HG03565 (cell line): Measurements from ENCODE around the gene ADCK2.
"Not testable (repeated sequence)": the region's sequence is repeated elsewhere in the genome, so short reads cannot be mapped to it uniquely, and the experiment has no call there.

Source experiments
- ATAC-seq: cut with Tn5 transposase; IDR thresholded peaks from one replicate; pipeline ENCODE4 v1.9.1; 2021; ENCODE audit warnings: mild to moderate bottlenecking, moderate library complexity; ENCODE audit not compliant: unreplicated experiment

The ADCK2 gene

DNA sequence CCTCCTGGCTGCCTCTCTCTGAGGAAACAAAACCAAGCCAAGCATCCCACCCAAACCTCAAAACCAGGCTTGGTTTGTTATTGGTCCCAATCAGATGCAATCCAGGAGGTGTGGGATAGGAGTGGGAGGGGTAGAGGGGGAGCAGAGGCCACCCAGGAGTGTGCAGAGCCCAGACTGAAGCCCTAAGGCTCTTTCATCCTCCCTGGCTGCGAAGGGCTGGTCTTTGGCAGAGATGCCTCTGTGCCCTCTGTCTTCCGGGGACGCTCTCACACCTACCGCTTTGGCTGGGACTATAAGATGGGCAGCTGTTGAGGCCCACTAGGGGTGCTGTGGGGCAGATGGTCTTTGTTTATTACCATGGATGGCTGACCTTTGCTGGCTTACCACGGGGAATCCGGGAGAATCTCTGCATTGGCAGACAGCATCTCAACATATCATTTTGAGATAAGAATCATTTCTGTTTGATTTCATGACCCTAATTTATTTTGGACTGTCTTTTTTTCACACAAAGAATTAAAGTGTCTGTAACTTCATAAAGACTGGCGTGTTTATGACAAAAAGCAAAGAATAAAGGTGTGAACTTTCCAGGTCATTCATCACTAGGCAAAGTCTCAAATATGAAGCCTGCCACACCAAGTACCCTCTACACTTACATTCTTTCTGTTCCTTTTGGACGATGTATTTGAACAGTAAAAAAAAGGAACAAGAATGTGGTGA lies 25.7 kb upstream of the ADCK2 start:
- ATAC-seq = peak; percentile 51

GRCh38 chr7:140649556-140650205 lies 23.1 kb upstream of the ADCK2 start:
- ATAC-seq = no peak

GRCh38 chr7:140650367-140650766 lies 22.4 kb upstream of the ADCK2 start:
- ATAC-seq = no peak

DNA sequence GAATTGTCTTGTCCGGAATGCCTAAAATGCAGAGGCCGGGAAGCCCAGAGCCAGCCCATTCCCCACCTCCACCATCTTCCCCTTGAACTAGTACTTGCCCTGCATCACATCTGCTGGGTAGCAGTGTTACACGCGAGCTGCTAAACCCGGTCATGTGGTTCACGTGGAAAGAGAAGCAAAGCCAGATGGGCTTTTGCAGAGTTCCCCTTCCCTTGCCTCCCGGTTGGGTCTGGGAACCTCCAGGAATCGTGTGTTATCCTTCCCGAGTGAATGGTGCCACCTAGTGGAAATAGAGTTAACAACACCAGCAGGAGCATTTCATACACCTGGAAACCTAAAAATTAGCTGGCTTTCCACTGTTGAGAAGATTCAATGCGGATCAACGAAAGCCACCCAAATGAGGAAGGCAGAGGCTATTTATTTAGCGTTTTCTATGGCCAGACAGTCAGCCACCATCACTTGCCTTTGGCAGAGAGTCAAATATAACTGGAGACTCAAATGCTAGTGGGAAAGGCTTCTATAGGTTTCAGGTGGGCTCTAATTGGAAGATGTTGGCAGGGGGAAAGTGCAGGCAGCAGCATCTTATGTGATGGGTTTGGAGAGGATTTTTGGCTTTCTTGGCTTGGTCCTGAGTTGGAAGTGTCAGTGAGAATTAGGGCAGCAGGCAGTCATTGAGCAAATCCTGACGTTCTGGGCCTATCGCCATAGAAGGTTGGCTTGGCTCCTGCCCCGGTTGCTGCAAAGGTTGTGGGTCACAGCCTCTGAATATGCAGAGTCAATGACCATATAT lies 19.2 kb upstream of the ADCK2 start:
- ATAC-seq = no peak

- no peak for ATAC-seq
These were observed 18.7 kb upstream of the ADCK2 start for GRCh38 chr7:140654109-140654387.

GRCh38 chr7:140654661-140655060 lies 18.1 kb upstream of the ADCK2 start:
- ATAC-seq = no peak

DNA sequence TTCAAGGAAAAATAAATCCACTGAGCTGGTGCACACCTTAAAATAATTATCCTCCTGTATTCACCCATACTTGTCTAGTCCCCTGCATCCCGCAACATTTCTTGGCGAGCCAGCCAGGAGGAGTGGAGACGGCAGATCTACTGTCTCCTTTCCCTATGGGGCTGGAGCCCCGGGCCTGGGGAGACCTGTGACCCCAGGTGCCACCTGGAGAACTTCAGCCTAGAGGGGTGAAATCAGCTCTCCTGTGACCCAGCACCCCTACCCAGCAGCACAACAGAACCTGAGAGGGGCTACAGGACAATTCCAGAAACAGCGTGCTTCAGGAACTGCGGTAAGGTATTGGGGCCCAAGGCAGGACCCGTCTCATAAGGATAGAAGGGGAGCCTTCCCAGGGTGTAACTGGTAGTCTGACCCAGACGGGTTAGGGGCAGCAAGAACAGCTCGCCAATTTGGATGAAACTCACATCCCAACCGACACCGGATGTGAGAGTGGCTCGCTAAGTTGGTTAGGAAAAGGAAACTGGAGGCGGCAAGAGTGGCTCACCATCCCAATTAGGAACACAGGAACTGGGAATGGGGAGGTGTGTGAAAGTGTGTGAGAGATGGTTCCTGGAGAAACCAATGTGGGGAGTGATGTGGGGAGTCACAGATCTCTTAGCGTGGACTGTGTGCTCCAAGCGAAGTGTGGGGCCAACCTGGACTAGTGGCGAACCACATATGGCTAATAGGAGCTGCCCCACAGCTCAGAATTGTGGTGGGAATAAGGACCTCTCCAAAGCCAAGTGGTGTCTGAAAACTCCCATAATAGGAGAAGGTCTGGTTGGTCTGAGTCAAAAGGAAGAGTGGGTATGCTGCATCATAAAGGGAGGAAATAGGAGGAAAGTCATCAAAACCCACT lies 17.0 kb upstream of the ADCK2 start:
- no peak for ATAC-seq

- peak; percentile 89 for ATAC-seq
These were observed 15.9 kb upstream of the ADCK2 start for GRCh38 chr7:140656548-140657515.

DNA sequence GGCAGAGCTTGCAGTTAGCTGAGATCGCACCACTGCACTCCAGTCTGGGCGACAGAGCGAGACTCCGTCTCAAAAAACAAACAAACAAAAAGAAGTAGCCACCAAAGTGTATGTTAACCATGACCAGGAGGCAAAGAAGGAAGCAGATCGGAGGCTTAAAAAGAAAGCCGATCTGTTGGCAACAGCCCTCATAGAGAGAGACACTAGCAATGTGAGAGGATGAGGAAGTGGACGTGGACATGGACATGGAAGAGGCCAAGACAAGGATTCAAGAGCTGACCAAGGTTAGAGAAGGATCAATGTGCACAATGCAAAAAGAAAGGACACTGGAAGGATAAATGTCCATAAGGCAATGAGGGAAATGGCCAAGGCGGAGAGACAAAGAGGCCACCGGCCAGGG lies 14.9 kb upstream of the ADCK2 start:
- no peak for ATAC-seq

- ATAC-seq = no peak
These were observed 12.9 kb upstream of the ADCK2 start for GRCh38 chr7:140659856-140660255.

- no peak for ATAC-seq
These were observed 11.6 kb upstream of the ADCK2 start for GRCh38 chr7:140661124-140661523.

GRCh38 chr7:140662938-140663337 lies 9.8 kb upstream of the ADCK2 start:
- ATAC-seq = not testable (repeated sequence)

- ATAC-seq = no peak
These were observed 5.3 kb upstream of the ADCK2 start for GRCh38 chr7:140667476-140667875.

DNA sequence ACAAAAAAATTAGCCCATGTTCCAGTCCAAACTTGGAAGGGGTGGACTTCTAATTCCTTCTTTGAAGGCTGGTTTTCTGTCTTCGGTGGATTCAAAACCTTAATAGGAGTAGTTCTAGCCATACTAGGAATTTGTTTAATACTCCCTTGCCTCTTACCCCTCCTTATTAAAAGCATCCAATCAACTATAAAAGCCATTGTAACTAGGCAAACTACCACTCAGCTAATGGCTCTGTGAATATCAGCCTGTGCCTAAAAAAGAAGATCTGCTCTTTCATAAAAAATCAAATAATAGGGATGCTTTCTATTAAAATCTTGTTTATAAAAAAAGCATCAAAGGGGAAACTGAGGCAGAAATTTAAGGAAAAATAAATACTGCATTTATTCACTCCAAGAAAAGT lies 4.1 kb upstream of the ADCK2 start:
- no peak for ATAC-seq

DNA sequence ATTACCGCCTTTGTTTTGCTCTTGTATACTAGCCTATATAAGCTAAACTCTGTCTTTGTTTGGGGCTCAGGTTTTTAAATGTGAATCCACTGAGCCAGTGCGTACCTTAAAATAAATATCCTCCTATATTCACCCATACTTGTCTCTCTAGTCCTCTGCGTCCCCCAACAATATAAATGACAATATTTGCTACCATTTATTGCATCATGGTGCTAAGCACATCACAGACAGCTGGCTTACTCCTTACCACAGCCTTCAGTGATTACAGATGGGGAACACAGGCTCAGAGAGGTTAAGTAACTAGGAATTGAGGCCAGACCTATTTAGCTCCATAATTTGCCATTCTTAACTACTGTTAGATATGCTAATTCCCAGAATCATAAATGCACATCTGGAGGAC lies 3.4 kb upstream of the ADCK2 start:
- ATAC-seq = no peak

DNA sequence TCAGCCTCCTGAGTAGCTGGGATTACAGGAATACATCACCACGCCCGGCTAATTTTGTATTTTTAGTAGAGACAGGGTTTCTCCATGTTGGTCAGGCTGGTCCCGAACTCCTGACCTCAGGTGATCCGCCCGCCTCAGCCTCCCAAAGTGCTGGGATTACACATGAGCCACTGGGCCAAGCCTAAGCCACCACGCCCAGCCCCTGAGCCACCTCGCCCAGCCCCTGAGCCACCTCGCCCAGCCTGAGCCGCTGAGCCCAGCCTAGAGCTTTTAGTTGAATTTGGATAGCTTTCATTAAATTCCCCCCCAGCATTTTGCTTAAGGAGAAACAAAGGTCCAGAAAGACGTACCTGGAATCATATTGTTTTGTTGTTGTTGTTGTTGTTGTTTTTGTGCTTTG lies 2.9 kb upstream of the ADCK2 start:
- not testable (repeated sequence) for ATAC-seq

DNA sequence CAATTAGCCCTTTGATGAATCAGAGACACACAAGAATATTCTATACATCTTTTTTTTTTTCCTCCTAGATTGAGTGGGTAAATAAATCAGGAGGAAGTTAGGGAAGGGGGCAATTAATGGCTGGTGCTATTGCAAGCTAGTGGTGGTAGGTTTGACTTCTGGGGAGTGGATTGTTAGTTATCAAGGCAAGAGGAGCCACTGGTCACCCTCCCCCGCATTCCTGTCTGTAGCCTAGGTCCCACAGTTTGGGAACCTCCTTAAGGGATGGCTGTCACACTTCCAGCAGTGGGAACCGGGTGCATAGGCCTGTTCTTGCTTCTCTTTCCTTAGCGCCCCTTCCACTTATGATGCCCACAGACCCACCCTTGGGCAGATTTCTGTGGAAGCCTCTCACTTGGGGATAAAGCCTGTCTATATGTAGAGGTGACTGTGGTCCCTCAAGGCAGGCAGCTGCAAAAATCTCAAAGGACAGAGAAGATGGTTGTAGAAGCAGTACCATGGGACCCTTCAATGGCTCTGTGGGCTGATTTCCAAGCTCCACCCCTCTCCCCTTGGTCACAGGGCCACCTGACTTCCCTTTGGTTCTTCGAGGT lies 2.3 kb upstream of the ADCK2 start:
- no peak for ATAC-seq

DNA sequence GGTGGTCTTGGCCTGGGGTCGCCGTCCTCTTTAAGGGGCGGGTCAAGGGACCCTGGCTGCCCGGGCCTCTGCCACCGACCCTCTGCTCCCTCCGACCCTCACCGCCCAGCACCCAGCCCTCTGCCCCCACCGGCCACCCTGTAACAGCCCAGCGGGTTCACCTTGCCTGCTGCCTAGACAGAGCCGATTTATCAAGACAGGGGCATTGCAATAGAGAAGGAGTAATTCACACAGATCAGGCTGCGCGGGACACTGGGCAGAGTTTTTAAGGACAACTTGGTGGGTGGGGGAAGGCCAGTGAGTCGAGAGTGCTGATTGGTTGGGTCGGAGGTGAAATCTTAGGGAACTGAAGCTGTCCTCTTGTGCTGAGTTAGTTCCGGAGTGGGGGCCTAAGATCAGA lies 779 bp upstream of the ADCK2 start:
- ATAC-seq = no peak

DNA sequence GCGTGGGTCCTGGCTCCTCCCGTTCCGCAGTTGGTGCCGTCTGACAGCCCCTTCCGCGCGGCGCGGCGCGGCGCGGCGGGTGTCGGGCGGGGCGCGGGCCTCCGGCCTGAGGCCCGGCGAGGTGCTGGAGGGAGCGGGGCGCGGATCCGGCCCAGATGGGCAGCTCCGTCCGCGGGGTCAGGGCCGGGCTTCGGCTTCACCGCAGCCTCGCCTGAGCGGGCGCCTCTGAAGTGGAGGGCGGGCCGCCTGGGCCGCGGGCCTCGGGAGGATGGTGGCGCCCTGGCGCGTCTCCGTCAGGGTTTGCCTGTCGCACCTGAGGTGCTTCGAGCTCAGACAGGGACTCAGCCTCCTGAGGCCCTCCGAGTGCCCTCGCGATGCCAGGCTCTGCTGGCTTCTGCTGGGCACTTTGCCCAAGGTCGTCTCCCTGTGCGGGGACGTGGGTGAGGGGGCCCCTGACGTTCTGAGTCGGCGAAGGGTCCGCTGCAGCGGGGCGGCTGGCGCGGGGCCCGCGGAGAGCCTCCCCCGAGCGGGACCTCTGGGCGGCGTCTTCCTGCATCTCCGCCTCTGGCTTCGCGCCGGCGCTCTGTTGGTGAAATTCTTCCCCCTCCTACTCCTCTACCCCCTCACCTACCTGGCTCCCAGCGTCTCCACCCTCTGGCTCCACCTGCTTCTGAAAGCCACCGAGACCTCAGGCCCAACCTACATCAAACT lies 473 bp downstream of the ADCK2 start:
- ATAC-seq = peak; percentile 32
